ENCODE data around the gene ATP8A2. TPM values are rescaled to one million over a fixed set of nuclear protein-coding genes. Genes with fewer than 3 reads are reported as not detected.

The ATP8A2 gene
- total and polyA plus RNA-seq, 9 donors, result 0.23 to 0.95 (median 0.35) TPM

DNA sequence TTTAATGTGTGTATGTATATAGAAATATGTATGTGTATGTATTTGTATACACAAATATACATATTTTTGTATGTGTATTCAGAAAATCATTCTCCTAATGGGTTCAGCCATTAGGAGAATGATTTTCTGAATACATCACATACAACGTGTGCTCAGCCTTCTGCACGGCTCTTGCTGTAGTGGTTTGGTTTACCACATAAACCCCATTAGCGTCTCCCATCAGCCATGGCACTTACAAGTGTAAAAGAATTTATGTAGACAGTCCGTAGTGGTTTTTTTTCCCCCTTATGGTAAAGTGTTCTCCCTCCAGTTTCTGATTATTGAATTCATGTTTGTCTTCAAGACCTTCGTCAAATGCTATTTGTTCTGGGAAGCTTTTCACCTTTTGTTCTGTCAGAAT, 38.2 kb downstream of the ATP8A2 start:
- Histone ChIP-seq H3K4me3 (no peak overlapping the region), H3K4me1 (ENCODE audit: insufficient read depth) (no peaks in the 10 kb centered on the region), H3K9me3 (no peaks in the 10 kb centered on the region), H3K36me3 (no peaks in the 10 kb centered on the region), H3K27ac (no peak overlapping the region), H3K27me3 (no peaks in the 10 kb centered on the region)
- no peak for DNase-seq
- TF ChIP-seq POLR2A (IDR thresholded peaks at IDR 0.05) (no peak), EP300 (IDR thresholded peaks at IDR 0.05) (no peak)
- TF ChIP-seq, protein P1, sequence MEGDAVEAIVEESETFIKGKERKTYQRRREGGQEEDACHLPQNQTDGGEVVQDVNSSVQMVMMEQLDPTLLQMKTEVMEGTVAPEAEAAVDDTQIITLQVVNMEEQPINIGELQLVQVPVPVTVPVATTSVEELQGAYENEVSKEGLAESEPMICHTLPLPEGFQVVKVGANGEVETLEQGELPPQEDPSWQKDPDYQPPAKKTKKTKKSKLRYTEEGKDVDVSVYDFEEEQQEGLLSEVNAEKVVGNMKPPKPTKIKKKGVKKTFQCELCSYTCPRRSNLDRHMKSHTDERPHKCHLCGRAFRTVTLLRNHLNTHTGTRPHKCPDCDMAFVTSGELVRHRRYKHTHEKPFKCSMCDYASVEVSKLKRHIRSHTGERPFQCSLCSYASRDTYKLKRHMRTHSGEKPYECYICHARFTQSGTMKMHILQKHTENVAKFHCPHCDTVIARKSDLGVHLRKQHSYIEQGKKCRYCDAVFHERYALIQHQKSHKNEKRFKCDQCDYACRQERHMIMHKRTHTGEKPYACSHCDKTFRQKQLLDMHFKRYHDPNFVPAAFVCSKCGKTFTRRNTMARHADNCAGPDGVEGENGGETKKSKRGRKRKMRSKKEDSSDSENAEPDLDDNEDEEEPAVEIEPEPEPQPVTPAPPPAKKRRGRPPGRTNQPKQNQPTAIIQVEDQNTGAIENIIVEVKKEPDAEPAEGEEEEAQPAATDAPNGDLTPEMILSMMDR (IDR thresholded peaks at IDR 0.05), result no peak
- WGBS, 3 donors, result 85 to 92% (median 89%) methylated on average over 5 of the region's 5 CpGs
- intact Hi-C loops (cut with DNase I), result no loop called here

DNA sequence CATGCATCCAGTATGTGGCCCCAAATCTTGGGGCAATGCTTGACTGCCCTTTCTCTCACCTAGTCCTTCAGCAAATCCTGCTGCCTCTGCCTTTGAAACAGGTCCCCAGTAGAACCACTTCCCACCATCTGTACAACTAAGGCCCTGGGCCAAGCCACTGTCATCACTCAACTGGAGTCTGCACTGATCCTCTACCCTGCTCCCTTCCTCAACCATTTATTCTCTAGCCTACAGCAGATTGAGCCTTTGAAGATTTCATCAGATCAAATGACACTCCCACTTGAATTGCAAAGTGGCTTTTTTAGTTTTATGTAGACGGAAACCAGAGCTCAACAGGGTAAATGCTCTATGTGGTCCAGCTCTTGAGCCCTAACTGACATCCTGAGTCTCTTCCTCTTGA, 43.5 kb downstream of the ATP8A2 start:
- H3K27me3 ChIP-seq, result no peaks in the 10 kb centered on the region
- H3K27ac ChIP-seq, result no peak overlapping the region
- intact Hi-C loops (cut with DNase I), result no loop called here
- H3K4me1 ChIP-seq (ENCODE audit: insufficient read depth), result no peaks in the 10 kb centered on the region
- H3K36me3 ChIP-seq, result no peaks in the 10 kb centered on the region
- no peak for TF ChIP-seq EP300 (IDR thresholded peaks at IDR 0.05)
- TF ChIP-seq, protein P1 (IDR thresholded peaks at IDR 0.05), result no peak
- no peak for TF ChIP-seq POLR2A (IDR thresholded peaks at IDR 0.05)
- no peak overlapping the region for H3K4me3 ChIP-seq
- H3K9me3 ChIP-seq, result no peaks in the 10 kb centered on the region
- no peak for DNase-seq
- 65 to 85% (median 81%) methylated on average over 1 of the region's 1 CpG for WGBS, 3 donors

DNA sequence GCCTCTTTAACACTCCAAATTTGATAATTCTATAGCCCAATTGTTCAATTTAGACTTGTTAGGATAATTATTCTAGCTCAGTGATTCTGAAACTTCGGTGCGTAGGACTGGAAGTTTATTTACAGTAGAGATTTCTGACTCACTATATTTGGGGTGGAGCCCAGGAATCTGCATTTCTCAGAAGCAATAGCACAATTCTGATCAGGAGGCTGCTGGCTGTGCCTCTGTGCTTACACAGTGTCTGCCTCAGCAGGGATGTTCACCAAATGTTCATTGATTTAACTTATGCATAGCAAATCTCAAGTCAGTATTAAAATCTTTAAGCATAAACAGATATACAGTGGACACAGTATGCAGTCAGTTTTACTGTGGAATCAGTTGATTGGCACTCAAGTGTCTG, 45.8 kb downstream of the ATP8A2 start:
- no peak overlapping the region for H3K4me3 ChIP-seq
- no peak for DNase-seq
- no peak overlapping the region for H3K27ac ChIP-seq
- WGBS, 3 donors, result 78 to 91% (median 87%) methylated on average over 2 of the region's 2 CpGs
- H3K4me1 ChIP-seq (ENCODE audit: insufficient read depth), result no peaks in the 10 kb centered on the region
- H3K27me3 ChIP-seq, result no peaks in the 10 kb centered on the region
- TF ChIP-seq EP300 (IDR thresholded peaks at IDR 0.05) (no peak), POLR2A (IDR thresholded peaks at IDR 0.05) (no peak)
- H3K36me3 ChIP-seq, result no peaks in the 10 kb centered on the region
- intact Hi-C loops (cut with DNase I), result no loop called here
- H3K9me3 ChIP-seq, result no peaks in the 10 kb centered on the region

DNA sequence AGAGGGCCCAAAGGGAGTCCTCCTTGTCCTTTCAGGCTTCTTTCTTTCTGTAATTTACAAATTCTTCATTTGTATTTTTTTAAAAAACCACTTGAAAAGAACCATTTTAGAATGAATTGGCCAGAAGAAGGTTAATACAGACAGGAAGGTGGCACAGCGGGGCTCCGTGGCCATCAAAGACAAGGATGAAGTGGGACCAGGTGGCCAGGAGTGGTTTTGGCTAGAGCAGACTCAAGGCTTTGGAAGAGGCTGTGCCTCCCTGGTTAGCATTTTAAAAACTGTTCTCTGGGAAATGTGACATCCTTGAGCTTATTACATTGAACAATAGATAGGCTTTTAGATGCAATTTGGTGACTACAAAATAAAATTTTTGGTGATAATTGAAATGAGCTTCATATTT, 48.4 kb downstream of the ATP8A2 start:
- no peak overlapping the region for H3K27ac ChIP-seq
- intact Hi-C loops (cut with DNase I), result no loop called here
- DNase-seq, result no peak
- H3K4me3 ChIP-seq, result no peak overlapping the region
- H3K4me1 ChIP-seq (ENCODE audit: insufficient read depth), result no peaks in the 10 kb centered on the region
- H3K27me3 ChIP-seq, result no peaks in the 10 kb centered on the region
- H3K9me3 ChIP-seq, result no peaks in the 10 kb centered on the region
- 75 to 83% (median 82%) methylated on average over 2 of the region's 2 CpGs for WGBS, 3 donors
- TF ChIP-seq, protein P1 (IDR thresholded peaks at IDR 0.05), result no peak
- TF ChIP-seq POLR2A (IDR thresholded peaks at IDR 0.05) (no peak), EP300 (IDR thresholded peaks at IDR 0.05) (no peak)
- H3K36me3 ChIP-seq, result no peaks in the 10 kb centered on the region

DNA sequence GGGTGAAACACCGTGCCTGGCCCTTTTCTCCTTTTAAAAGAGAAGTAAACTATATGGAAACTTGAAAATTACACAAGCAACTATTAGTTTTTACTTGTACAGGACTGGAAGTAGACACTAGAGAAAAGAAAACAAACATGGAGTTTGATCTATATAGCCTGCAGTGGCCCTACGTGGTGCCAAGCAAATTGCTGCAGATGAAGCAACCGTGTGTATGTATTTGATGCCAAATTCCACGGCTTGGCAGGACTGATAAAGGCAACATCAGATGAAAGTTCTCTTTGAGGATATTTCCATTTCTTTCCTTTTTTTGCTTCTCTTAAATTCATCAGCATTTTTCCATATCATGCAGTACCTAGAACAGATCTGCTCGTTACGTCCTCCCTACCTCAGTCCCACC, 49.8 kb downstream of the ATP8A2 start:
- no peak overlapping the region for H3K4me3 ChIP-seq
- DNase-seq, result no peak
- H3K9me3 ChIP-seq, result no peaks in the 10 kb centered on the region
- no peaks in the 10 kb centered on the region for H3K4me1 ChIP-seq (ENCODE audit: insufficient read depth)
- TF ChIP-seq EP300 (IDR thresholded peaks at IDR 0.05) (no peak), POLR2A (IDR thresholded peaks at IDR 0.05) (no peak)
- TF ChIP-seq, protein P1 (IDR thresholded peaks at IDR 0.05), result no peak
- no peaks in the 10 kb centered on the region for H3K36me3 ChIP-seq
- WGBS, 3 donors, result 60 to 73% (median 65%) methylated on average over 6 of the region's 6 CpGs
- no peaks in the 10 kb centered on the region for H3K27me3 ChIP-seq
- intact Hi-C loops (cut with DNase I), result no loop called here
- H3K27ac ChIP-seq, result no peak overlapping the region
